ENCODE measurements around the gene ANKRD23. TPM values are rescaled to one million over a fixed set of nuclear protein-coding genes. Genes with fewer than 3 reads are reported as not detected.

Gene ANKRD23
- total RNA-seq, 1 donor from 2014 or later: 5.7 TPM

GRCh38 chr2:96788442-96789244 lies 55.2 kb downstream of the ANKRD23 start:
- peak; percentile 62 for DNase-seq
- Mint-ChIP-seq H3K4me1 (ENCODE audit: low read depth, unreplicated experiment) (peaks cover 3% of the 10 kb centered on the region), H3K27ac (ENCODE audit: unreplicated experiment) (no peak overlapping the region), H3K27me3 (ENCODE audit: unreplicated experiment) (peaks cover 4% of the 10 kb centered on the region), H3K36me3 (ENCODE audit: unreplicated experiment) (no peaks in the 10 kb centered on the region), H3K4me3 (ENCODE audit: unreplicated experiment) (no peak overlapping the region), H3K9me3 (ENCODE audit: unreplicated experiment) (no peaks in the 10 kb centered on the region)
- TF ChIP-seq CTCF (IDR thresholded peaks at IDR 0.05; ENCODE audit: partially characterized antibody, unreplicated experiment): no peak

Small RNAs within 50 kb of the gene (microRNA-seq; reads per million reads assigned to microRNA genes)
- 16.1 reads per million, percentile 56 among the genes with 10 or more reads in this experiment for gene MIR3127 (ENCODE audit: unreplicated experiment)

Other genes with a start within 250 kb of the ANKRD23 start
- gene KANSL3, start 205.7 kb downstream of the ANKRD23 start, total RNA-seq (ENCODE audit: unreplicated experiment): 32.5 TPM
- 0.51 TPM for gene FER1L5, start 201.3 kb downstream of the ANKRD23 start, total RNA-seq (ENCODE audit: unreplicated experiment)
- 14.0 TPM for gene LMAN2L, start 104.0 kb downstream of the ANKRD23 start, total RNA-seq (ENCODE audit: unreplicated experiment)
- 15.4 TPM for gene CNNM4, start 83.1 kb downstream of the ANKRD23 start, total RNA-seq (ENCODE audit: unreplicated experiment)
- gene CNNM3, start 27.8 kb downstream of the ANKRD23 start, total RNA-seq (ENCODE audit: unreplicated experiment): 22.3 TPM
- 25.7 TPM for gene ANKRD39, start 14.0 kb upstream of the ANKRD23 start, total RNA-seq (ENCODE audit: unreplicated experiment)
- gene SEMA4C, start 26.1 kb upstream of the ANKRD23 start, total RNA-seq (ENCODE audit: unreplicated experiment): 119 TPM
- not detected for gene FAM178B, start 142.6 kb upstream of the ANKRD23 start, total RNA-seq (ENCODE audit: unreplicated experiment)